Kidney (tissue), 14 donors: Measurements from ENCODE around the gene GPR37. TPM values are rescaled to one million over a fixed set of nuclear protein-coding genes. Genes with fewer than 3 reads are reported as not detected.

ENCODE experiments used
- DNase-seq, 5 donors: peaks; one replicate each; pipeline ENCODE4 v3.0.0-alpha.2; 2013 to 2020
- FAIRE-seq: peaks from 2 replicates; lab custom pipeline; 2012; peaks lifted over from hg19 to GRCh38; lab: Jason Lieb, UNC
- H3K27ac ChIP-seq, 2 donors: one replicate each; pipeline ENCODE4 v1.7.0; 2013; ENCODE audit warnings: low read depth in 2 of 2, low read length in 2 of 2, inconsistent platforms in 1 of 2
- H3K27me3 ChIP-seq: one replicate; pipeline ENCODE4 v1.7.1; 2013; ENCODE audit warnings: low read length, inconsistent platforms; ENCODE audit not compliant: control insufficient read depth, insufficient read depth
- H3K36me3 ChIP-seq, 3 donors: one replicate each; pipeline versions ENCODE4 v1.7.0 to v1.7.1; 2013; ENCODE audit warnings: low read length in 3 of 3, control low read depth in 1 of 3, inconsistent platforms in 1 of 3; ENCODE audit not compliant: insufficient read depth in 3 of 3, control insufficient read depth in 2 of 3
- H3K4me1 ChIP-seq, 3 donors: one replicate each; pipeline versions ENCODE4 v1.7.0 to v1.7.1; 2013; ENCODE audit warnings: low read length in 3 of 3, inconsistent platforms in 1 of 3, low read depth in 1 of 3; ENCODE audit not compliant: control insufficient read depth in 2 of 3, insufficient read depth in 2 of 3
- H3K4me3 ChIP-seq, 3 donors: one replicate each; pipeline versions ENCODE4 v1.7.0 to v1.8.1; 2013; ENCODE audit warnings: low read length in 3 of 3, control low read depth in 1 of 3, inconsistent platforms in 1 of 3
- H3K9ac ChIP-seq, 3 donors: one replicate each; pipeline versions ENCODE4 v1.7.0 to v1.7.1; 2013; ENCODE audit warnings: low read length in 3 of 3, control low read depth in 1 of 3, inconsistent platforms in 1 of 3
- H3K9me3 ChIP-seq, 3 donors: one replicate each; pipeline versions ENCODE4 v1.7.0 to v1.7.1; 2013; ENCODE audit warnings: low read length in 3 of 3, control low read depth in 1 of 3, inconsistent platforms in 1 of 3; ENCODE audit not compliant: control insufficient read depth in 2 of 3, insufficient read depth in 1 of 3
- intact Hi-C: fragments of 100-400 bp; cut with DNase I; formaldehyde crosslinking; loops from one replicate; pipeline ENCODE4 v1.11.1; 2022
- polyA plus RNA-seq: library from polyadenylated mRNA; stranded (reverse); fragments of 350-450 nt; fragmentation: Illumina TruSeq; extraction: RNeasy Lipid Tissue Mini Kit (QIAGEN cat#74804); gene quantifications from one replicate; pipeline ENCODE4 v1.2.3, GENCODE V29; 2014; ENCODE audit warnings: low read depth, low replicate concordance; ENCODE audit not compliant: insufficient read depth
- total RNA-seq: library from RNA; stranded (reverse); fragmentation: NEBNext Ultra II Directional; extraction: Animal tissue kit (Norgen Biotek cat#: 25700); gene quantifications from one replicate; pipeline ENCODE4 v1.2.1, GENCODE V29; 2021
- TF ChIP-seq, protein P1 (sequence below): IDR thresholded peaks from 3 replicates; pipeline ENCODE4 v1.5.1; 2012; ENCODE audit warnings: mild to moderate bottlenecking, moderate library complexity, borderline replicate concordance; ENCODE audit not compliant: insufficient read depth; ENCODE audit errors: extremely low read depth
- donor health status: control.
- donor health status: control.
- donor health status: control.
- donor health status: control.
- donor health status: control.
- donor health status: DM: yes; HTN: yes; CAD: no.
- donor health status: Normal renal cell carcinoma (clear cell type).

Gene GPR37
- total and polyA plus RNA-seq, 2 donors from 2014 or later: 0.60 to 4.4 TPM

DNA sequence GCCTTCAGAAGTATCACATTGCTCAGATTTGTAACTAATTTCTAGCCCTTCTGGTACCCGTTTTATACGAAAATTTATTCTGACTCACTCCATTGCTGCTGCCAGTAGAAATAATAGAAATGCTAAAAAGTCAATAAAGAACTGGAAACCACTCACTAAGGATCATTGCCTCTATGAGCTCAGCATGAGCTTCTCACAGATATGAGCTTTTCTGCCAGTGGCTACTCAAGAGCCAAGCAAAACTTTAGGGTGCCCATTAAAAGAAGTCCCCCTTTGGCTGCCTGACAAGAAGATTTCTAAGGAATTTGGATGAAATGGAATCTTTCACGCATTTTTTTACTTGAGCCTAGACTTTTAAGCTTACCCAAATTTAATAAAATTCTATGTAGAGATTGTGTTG is 52.5 kb downstream of the GPR37 start:
- Histone ChIP-seq H3K27ac (no peak overlapping the region), H3K4me3 (no peak overlapping the region), H3K4me1 (no peaks in the 10 kb centered on the region), H3K27me3 (no peaks in the 10 kb centered on the region), H3K36me3 (no peaks in the 10 kb centered on the region), H3K9me3 (peaks cover 0 to 3% (median 0%) of the 10 kb centered on the region in 3 donors), H3K9ac (no peak overlapping the region)
- TF ChIP-seq, protein P1, sequence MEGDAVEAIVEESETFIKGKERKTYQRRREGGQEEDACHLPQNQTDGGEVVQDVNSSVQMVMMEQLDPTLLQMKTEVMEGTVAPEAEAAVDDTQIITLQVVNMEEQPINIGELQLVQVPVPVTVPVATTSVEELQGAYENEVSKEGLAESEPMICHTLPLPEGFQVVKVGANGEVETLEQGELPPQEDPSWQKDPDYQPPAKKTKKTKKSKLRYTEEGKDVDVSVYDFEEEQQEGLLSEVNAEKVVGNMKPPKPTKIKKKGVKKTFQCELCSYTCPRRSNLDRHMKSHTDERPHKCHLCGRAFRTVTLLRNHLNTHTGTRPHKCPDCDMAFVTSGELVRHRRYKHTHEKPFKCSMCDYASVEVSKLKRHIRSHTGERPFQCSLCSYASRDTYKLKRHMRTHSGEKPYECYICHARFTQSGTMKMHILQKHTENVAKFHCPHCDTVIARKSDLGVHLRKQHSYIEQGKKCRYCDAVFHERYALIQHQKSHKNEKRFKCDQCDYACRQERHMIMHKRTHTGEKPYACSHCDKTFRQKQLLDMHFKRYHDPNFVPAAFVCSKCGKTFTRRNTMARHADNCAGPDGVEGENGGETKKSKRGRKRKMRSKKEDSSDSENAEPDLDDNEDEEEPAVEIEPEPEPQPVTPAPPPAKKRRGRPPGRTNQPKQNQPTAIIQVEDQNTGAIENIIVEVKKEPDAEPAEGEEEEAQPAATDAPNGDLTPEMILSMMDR: no peak
- FAIRE-seq (no peak), DNase-seq (no peak)
- intact Hi-C loops: no loop called here

GRCh38 chr7:124712017-124712416 is 53.6 kb downstream of the GPR37 start:
- H3K4me3 ChIP-seq: no peak overlapping the region
- intact Hi-C loops: no loop called here
- TF ChIP-seq, protein P1: no peak
- no peak overlapping the region for H3K27ac ChIP-seq
- H3K27me3 ChIP-seq: no peaks in the 10 kb centered on the region
- FAIRE-seq (no peak), DNase-seq (peak in 2 of 5 donors; percentile 6)
- no peaks in the 10 kb centered on the region for H3K36me3 ChIP-seq
- H3K9me3 ChIP-seq: peaks cover 0 to 3% (median 0%) of the 10 kb centered on the region in 3 donors
- no peaks in the 10 kb centered on the region for H3K4me1 ChIP-seq
- no peak overlapping the region for H3K9ac ChIP-seq

DNA sequence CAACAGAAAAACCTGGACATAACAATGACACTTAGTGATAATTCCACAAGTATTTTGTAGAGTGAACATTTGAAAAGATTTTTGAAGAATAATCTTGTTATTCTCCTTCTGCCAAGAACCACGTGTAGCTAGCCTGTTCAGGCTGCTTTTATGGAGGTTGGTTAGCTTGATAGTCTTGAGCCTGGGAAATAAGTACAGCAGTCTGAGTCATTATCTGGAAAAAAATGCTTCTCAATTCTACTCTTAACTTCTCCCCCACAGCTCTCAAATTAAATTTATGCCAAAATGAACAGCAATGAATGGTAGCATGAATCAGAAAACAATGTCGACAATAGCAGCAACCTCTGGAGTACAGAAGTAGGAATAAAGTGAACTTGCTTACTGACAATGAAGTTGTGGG is 63.2 kb downstream of the GPR37 start:
- no peaks in the 10 kb centered on the region for H3K36me3 ChIP-seq
- no peaks in the 10 kb centered on the region for H3K9me3 ChIP-seq
- TF ChIP-seq, protein P1: no peak
- no peak overlapping the region for H3K9ac ChIP-seq
- H3K4me3 ChIP-seq: no peak overlapping the region
- intact Hi-C loops: no loop called here
- no peaks in the 10 kb centered on the region for H3K4me1 ChIP-seq
- DNase-seq: no peak
- no peak overlapping the region for H3K27ac ChIP-seq
- H3K27me3 ChIP-seq: no peaks in the 10 kb centered on the region
- FAIRE-seq: no peak

DNA sequence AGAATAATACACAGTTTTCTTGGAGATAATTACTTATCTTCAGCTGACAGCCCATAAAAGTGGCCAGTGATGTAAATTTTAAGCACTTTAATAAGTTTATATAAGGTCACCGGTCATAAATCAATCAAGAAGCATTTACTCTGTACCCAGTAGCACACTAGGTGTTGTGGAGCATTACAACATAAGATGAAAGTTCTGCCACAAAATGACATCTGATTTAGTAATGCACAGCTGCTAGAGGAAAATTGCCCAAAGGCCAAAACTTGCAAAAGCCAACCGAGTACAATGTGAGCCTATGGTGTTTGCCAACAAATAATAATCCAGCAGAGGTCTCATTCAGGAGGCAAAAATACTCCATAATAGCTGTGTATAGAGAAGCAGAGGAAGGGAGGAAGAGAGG is 63.6 kb downstream of the GPR37 start:
- no peaks in the 10 kb centered on the region for H3K4me1 ChIP-seq
- TF ChIP-seq, protein P1: no peak
- no peak overlapping the region for H3K9ac ChIP-seq
- no peaks in the 10 kb centered on the region for H3K9me3 ChIP-seq
- no peak for FAIRE-seq
- intact Hi-C loops: no loop called here
- H3K27ac ChIP-seq: no peak overlapping the region
- DNase-seq: no peak
- H3K36me3 ChIP-seq: no peaks in the 10 kb centered on the region
- H3K27me3 ChIP-seq: no peaks in the 10 kb centered on the region
- H3K4me3 ChIP-seq: no peak overlapping the region
